ENCODE data around the gene TCEAL4.

Gene TCEAL4

GRCh38 chrX:103585411-103586313 is at the start of gene TCEAL4:
Gene TCEAL4, plus strand, starts transcription at chrX:103585515. Its CDS starts 1,161 bp downstream, at chrX:103586676.
- H3K9me3 ChIP-seq (ENCODE audit: insufficient read depth, low read depth, low read length) = no peaks in the 10 kb centered on the region
- peak within 1 kb of the TSS; percentile 80 for H3K4me2 ChIP-seq (ENCODE audit: low read depth, low read length, poor library complexity, severe bottlenecking)
- TF ChIP-seq CTCF (conservative IDR thresholded peaks at IDR 0.05; ENCODE audit: low read length) = no peak
- no peak for TF ChIP-seq EZH2phosphoT487 (IDR thresholded peaks at IDR 0.05; ENCODE audit: borderline replicate concordance)
- peaks cover 12% of the 10 kb centered on the region for H3K4me1 ChIP-seq (ENCODE audit: insufficient read depth, low read length, poor library complexity, severe bottlenecking)
- peak within 1 kb of the TSS; percentile 78 for H3K9ac ChIP-seq (ENCODE audit: low read depth, low read length, poor library complexity, severe bottlenecking)
- H3K36me3 ChIP-seq (ENCODE audit: insufficient read depth, low read length) = no peaks in the 10 kb centered on the region
- H3K27me3 ChIP-seq (ENCODE audit: insufficient read depth, low read length, poor library complexity, severe bottlenecking) = no peaks in the 10 kb centered on the region
- H2AFZ ChIP-seq (ENCODE audit: low read length) = peak within 1 kb of the TSS; percentile 80
- no peaks in the 10 kb centered on the region for H4K20me1 ChIP-seq (ENCODE audit: insufficient read depth, low read length, poor library complexity, severe bottlenecking)
- no peaks in the 10 kb centered on the region for H3F3A ChIP-seq (ENCODE audit: low read depth)
- H3K9me2 ChIP-seq (replicated peaks; ENCODE audit: low read depth, low read length) = no peaks in the 10 kb centered on the region
- H3K79me2 ChIP-seq (ENCODE audit: insufficient read depth, low read length) = no peaks in the 10 kb centered on the region; the same call in 1 of the 2 replicates
- peak within 1 kb of the TSS; percentile 91 for H3K4me3 ChIP-seq (ENCODE audit: low read length, poor library complexity, severe bottlenecking)

GRCh38 chrX:103536071-103536470 is 49.2 kb upstream of the TCEAL4 start:
- H3K4me2 ChIP-seq (ENCODE audit: low read depth, low read length, poor library complexity, severe bottlenecking) = no peak overlapping the region
- H3F3A ChIP-seq (ENCODE audit: low read depth) = no peaks in the 10 kb centered on the region
- H3K9me2 ChIP-seq (replicated peaks; ENCODE audit: low read depth, low read length) = no peaks in the 10 kb centered on the region
- H4K20me1 ChIP-seq (ENCODE audit: insufficient read depth, low read length, poor library complexity, severe bottlenecking) = no peaks in the 10 kb centered on the region
- H3K9ac ChIP-seq (ENCODE audit: low read depth, low read length, poor library complexity, severe bottlenecking) = no peak overlapping the region
- H3K4me1 ChIP-seq (ENCODE audit: insufficient read depth, low read length, poor library complexity, severe bottlenecking) = no peaks in the 10 kb centered on the region
- H3K79me2 ChIP-seq (ENCODE audit: insufficient read depth, low read length) = no peaks in the 10 kb centered on the region
- no peaks in the 10 kb centered on the region for H3K27me3 ChIP-seq (ENCODE audit: insufficient read depth, low read length, poor library complexity, severe bottlenecking)
- no peaks in the 10 kb centered on the region for H3K36me3 ChIP-seq (ENCODE audit: insufficient read depth, low read length)
- no peak overlapping the region for H2AFZ ChIP-seq (ENCODE audit: low read length)
- no peak for TF ChIP-seq EZH2phosphoT487 (IDR thresholded peaks at IDR 0.05; ENCODE audit: borderline replicate concordance)
- no peak for TF ChIP-seq CTCF (conservative IDR thresholded peaks at IDR 0.05; ENCODE audit: low read length)
- H3K4me3 ChIP-seq (ENCODE audit: low read length, poor library complexity, severe bottlenecking) = no peak overlapping the region
- H3K9me3 ChIP-seq (ENCODE audit: insufficient read depth, low read depth, low read length) = no peaks in the 10 kb centered on the region

GRCh38 chrX:103536732-103537131 is 48.6 kb upstream of the TCEAL4 start:
- no peaks in the 10 kb centered on the region for H3K36me3 ChIP-seq (ENCODE audit: insufficient read depth, low read length)
- H3K79me2 ChIP-seq (ENCODE audit: insufficient read depth, low read length) = no peaks in the 10 kb centered on the region

More at GRCh38 chrX:103536732-103537131, 48.6 kb upstream of the TCEAL4 start:
- H3F3A ChIP-seq (ENCODE audit: low read depth) = no peaks in the 10 kb centered on the region
- H2AFZ ChIP-seq (ENCODE audit: low read length) = no peak overlapping the region
- H4K20me1 ChIP-seq (ENCODE audit: insufficient read depth, low read length, poor library complexity, severe bottlenecking) = no peaks in the 10 kb centered on the region
- no peak overlapping the region for H3K4me3 ChIP-seq (ENCODE audit: low read length, poor library complexity, severe bottlenecking)
- H3K9me2 ChIP-seq (replicated peaks; ENCODE audit: low read depth, low read length) = no peaks in the 10 kb centered on the region
- no peak overlapping the region for H3K9ac ChIP-seq (ENCODE audit: low read depth, low read length, poor library complexity, severe bottlenecking)
- H3K4me2 ChIP-seq (ENCODE audit: low read depth, low read length, poor library complexity, severe bottlenecking) = no peak overlapping the region
- H3K27me3 ChIP-seq (ENCODE audit: insufficient read depth, low read length, poor library complexity, severe bottlenecking) = no peaks in the 10 kb centered on the region
- no peak for TF ChIP-seq EZH2phosphoT487 (IDR thresholded peaks at IDR 0.05; ENCODE audit: borderline replicate concordance)
- no peak for TF ChIP-seq CTCF (conservative IDR thresholded peaks at IDR 0.05; ENCODE audit: low read length)
- H3K9me3 ChIP-seq (ENCODE audit: insufficient read depth, low read depth, low read length) = no peaks in the 10 kb centered on the region
- no peaks in the 10 kb centered on the region for H3K4me1 ChIP-seq (ENCODE audit: insufficient read depth, low read length, poor library complexity, severe bottlenecking)

Data from Loucy (cell line).